HG03558 (cell line): Measurements from ENCODE around the gene GGA1.
"Not testable (repeated sequence)": the region's sequence is repeated elsewhere in the genome, so short reads cannot be mapped to it uniquely, and the experiment has no call there.

Source experiments
- ATAC-seq: cut with Tn5 transposase; IDR thresholded peaks from one replicate; pipeline ENCODE4 v1.9.1; 2021; ENCODE audit warnings: moderate number of reproducible peaks; ENCODE audit not compliant: unreplicated experiment; ENCODE audit errors: extremely low read depth

Gene GGA1

GRCh38 chr22:37569921-37570660, 38.5 kb upstream of the GGA1 start:
- no peak for ATAC-seq

GRCh38 chr22:37570661-37570976, 38.0 kb upstream of the GGA1 start:
- ATAC-seq: no peak

GRCh38 chr22:37571258-37571991, 37.2 kb upstream of the GGA1 start:
- no peak for ATAC-seq

- ATAC-seq: no peak
Measured at GRCh38 chr22:37571992-37572373, 36.7 kb upstream of the GGA1 start.

DNA sequence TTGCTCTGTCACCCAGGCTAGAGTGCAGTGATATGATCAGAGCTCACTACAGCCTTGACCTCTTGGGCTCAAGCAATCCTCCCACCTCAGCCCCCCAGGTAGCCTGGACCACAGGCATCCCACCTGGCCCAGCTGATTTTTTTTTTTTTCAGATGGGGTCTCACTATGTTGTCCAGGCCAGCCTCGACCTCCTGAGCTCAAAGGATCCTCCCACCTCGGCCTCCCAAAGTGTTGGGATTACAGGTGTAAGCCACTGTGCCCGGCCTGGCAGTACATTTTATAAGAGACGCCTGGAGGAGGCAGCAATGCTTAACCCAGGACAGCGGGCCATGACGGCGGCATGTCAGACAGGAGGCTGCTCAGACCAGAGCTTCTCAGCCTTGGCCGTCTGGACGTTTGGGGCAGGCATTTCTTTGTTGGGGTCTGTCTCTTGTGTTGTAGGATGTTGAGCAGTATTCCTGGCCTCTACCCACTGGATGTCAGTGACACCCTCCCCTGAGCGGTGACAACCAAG, 33.1 kb upstream of the GGA1 start:
- ATAC-seq: no peak

DNA sequence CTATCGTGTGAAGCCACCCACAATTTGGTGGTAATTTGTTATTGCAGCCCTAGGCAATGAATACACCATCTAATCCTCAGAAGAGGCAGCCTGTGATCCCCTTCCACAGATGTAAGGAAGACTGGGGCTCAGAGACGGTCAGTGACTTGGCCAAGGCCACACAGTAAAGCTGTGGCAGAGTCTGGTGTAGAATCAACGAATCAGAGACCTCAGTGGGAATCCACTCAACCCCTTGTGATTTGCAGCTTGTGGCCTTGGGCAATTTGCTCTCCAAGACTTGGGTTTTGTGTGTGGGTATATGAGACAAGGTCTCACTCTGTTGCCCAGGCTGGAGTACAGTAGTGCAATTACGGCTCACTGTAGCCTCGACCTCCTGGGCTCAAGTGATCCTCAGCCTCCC, 30.6 kb upstream of the GGA1 start:
- ATAC-seq: no peak

DNA sequence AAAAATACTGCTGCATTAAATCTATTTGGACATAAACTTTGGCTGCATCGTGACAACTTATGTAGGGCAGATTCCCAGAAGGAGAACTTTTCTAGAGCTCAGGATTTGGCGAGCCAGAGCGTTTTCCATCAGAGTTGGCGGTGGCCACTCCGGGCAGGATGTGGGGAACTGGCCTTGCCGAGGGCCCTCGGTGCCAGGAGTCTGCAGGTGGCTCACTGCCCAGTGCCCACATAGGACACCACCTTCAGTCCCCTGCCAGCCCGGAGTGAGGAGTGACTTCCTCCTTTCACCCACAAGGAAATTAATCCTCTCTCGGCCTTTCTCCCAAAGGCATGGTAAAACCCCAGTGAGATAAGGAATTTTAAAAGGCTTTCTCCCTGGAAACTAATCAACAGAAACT, 27.1 kb upstream of the GGA1 start:
- ATAC-seq: no peak

DNA sequence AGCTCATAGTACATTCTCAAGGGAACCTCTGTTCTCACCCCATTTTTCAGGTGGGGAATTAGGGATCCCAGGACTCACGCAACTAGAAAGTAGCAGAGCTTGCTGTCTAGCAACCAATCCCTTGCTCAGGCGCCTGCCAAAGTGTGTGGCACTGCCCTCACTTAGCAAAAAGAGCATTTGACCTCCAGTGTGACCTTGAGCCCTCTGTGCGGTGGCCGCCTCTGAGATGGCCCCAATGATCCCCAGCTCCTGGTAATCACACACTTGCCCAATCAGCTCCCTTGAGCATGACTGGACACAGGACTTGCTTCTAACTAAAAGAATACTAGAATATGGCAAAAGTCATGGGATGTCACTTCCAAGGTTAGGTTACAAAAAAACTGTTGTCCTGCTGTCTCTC, 26.1 kb upstream of the GGA1 start:
- no peak for ATAC-seq

DNA sequence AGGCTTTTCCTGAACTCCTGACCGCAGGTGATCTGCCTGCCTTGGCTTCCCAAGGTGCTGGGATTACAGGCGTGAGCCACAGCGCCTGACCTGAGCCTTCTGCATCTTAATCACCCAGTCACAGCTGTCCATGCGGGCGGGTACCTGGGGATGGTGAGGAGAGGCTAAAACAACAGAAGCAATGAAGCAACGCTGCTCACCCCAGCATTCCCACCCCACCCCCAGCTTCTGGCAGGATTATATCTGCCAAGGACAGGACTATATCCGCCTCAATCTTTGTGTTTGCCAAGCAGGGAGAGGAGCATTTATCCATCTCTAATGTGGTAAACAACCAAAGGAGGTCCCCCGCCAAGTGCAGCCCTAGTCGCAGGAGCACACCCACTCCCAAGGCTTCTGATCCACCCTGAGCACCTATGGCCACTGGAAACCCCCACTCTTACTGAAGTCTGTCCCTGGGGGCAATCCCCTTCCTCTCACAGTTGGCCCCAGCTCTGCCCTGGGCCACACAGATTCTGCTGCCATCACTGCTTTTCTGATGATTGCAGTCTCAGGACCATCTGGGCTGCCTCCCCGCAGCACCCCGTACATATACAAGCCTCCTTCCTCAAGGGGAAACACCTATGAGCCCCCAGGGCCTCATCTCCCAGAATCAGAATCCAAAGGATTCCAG, 20.0 kb upstream of the GGA1 start:
- no peak for ATAC-seq

- ATAC-seq: no peak
Measured at GRCh38 chr22:37589636-37590035, 19.0 kb upstream of the GGA1 start.

DNA sequence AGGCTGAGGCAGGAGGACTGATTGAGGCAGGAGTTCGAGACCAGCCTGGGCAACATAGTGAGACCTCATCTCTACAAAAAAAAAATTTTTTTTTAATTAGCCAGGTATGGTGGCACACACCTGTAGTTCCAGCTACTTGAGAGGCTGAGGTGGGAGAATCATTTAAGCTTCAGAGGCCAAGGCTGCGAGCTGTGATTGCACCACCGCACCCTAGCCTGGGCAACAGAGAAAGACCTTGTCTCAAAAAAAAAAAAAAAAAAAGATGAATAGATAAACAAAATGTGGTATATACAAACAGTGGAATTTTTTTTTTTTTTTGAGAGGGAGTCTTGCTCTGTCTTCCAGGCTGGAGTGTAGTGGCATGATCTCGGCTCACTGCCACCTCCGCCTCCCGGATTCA, 17.6 kb upstream of the GGA1 start:
- ATAC-seq: not testable (repeated sequence)

DNA sequence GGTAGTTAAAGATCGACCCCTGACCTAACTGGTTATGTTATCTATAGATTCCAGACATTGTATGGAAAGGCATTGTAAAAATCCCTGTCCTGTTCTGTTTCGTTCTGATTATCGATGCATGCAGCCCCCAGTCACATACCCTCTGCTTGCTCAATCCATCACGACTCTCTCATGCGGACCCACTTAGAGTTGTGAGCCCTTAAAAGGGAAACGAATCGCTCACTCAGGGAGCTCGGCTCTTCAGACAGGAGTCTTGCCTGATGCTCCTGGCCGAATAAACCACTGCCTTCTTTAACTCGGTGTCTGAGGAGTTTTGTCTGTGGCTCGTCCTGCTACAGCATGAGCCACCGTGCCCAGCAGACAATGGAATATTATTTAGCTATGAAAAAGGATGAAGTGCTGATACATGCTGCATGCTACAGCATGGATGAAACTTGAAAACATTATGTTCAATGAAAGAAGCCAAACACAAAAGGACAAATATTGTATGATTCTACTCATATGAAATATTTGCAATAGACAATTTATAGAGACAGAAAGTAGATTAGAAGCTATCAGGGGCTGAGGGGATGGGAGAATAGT, 16.7 kb upstream of the GGA1 start:
- ATAC-seq: no peak

GRCh38 chr22:37594237-37594636, 14.4 kb upstream of the GGA1 start:
- no peak for ATAC-seq

GRCh38 chr22:37599153-37599552, 9.5 kb upstream of the GGA1 start:
- no peak for ATAC-seq

DNA sequence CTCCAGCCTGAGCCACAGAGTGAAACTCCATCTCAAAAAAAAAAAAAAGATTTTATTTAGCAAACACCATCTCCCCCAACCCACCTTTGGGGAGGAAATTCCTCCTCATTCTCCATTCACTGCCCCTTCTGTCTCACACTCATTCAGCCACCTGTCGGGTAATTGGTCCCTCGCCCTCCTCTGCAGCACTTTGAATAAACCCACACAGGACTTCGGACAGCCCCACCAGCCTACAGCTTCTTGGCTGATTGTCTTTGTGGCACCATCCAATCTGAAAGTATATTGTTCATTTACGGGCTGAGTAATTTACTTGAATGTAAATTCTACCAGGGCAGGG, 7.5 kb upstream of the GGA1 start:
- no peak for ATAC-seq

GRCh38 chr22:37601540-37602442, 6.8 kb upstream of the GGA1 start:
- no peak for ATAC-seq

- not testable (repeated sequence) for ATAC-seq
Measured at GRCh38 chr22:37602546-37603277, 5.9 kb upstream of the GGA1 start.

GRCh38 chr22:37604074-37604473, 4.6 kb upstream of the GGA1 start:
- ATAC-seq: no peak

DNA sequence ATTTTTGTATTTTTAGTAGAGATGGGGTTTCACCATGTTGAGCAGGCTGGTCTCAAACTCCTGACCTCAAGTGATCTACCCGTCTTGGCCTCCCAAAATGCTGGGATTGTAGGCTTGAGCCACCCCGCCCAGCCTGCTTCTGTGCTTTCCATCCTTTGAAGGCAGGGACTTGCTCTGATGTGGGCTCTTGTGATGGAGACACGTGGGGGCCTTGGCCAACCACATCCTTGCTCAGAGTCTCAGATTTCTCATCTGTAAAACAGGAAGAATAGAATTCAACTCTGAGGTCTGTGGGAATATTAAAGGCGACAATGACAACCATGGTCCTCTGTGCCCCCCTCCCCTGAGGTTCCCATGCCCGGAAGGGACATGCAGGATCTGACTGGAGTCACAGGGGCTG, 3.8 kb upstream of the GGA1 start:
- ATAC-seq: no peak
